B cell (primary cell): ENCODE measurements around the gene C1orf116. TPM values are rescaled to one million over a fixed set of nuclear protein-coding genes. Genes with fewer than 3 reads are reported as not detected.

Experiments used
- ATAC-seq: fragments of 200-7000 bp; cut with Tn5 transposase; one replicate; pipeline ENCODE4 v1.10.0; 2021; ENCODE audit warnings: low read depth, mild to moderate bottlenecking, moderate number of reproducible peaks, moderate library complexity
- CTCF ChIA-PET: fragments of 350-600 bp; sonication (Branson Sonifier 250); formaldehyde crosslinking; loops from one replicate; lab custom pipeline; 2021; ENCODE audit warnings: antibody characterized with exemption, inconsistent platforms; lab: Charles Lee
- POLR2A ChIA-PET: fragments of 350-600 bp; sonication (Branson Sonifier 250); formaldehyde crosslinking; loops from one replicate; lab custom pipeline; 2021; ENCODE audit warnings: antibody characterized with exemption; lab: Charles Lee
- DNase-seq: peaks from one replicate; pipeline ENCODE4 v3.0.0; 2013
- H2AFZ ChIP-seq: 2 replicates; pipeline ENCODE4 v1.6.1; 2012; ENCODE audit warnings: mild to moderate bottlenecking, low read depth, low read length; ENCODE audit not compliant: insufficient read depth, poor library complexity, severe bottlenecking
- H3K27ac ChIP-seq, 2 donors: 1 replicate in 1 of 2; 2 replicates in 1 of 2; pipeline ENCODE4 v1.5.1; 2012 to 2013; ENCODE audit warnings: low read length in 2 of 2, mild to moderate bottlenecking in 2 of 2, moderate library complexity in 1 of 2
- H3K27me3 ChIP-seq, 4 experiments: fragments of 200-600 bp in 1 of 4; sonication (generic) in 1 of 4; replicated peaks in 1 of 4; 1 replicate in 2 of 4; 2 replicates in 2 of 4; pipeline versions ENCODE4 v1.6.1 to v1.7.0; 2013 to 2016; ENCODE audit warnings: low read length in 3 of 4, mild to moderate bottlenecking in 2 of 4, mixed read lengths in 1 of 4, moderate library complexity in 1 of 4; ENCODE audit not compliant: insufficient read depth in 4 of 4, control insufficient read depth in 3 of 4; ENCODE audit errors: control extremely low read depth in 1 of 4
- H3K36me3 ChIP-seq, 2 experiments: replicated peaks in 1 of 2; 1 replicate in 1 of 2; 2 replicates in 1 of 2; pipeline versions ENCODE4 v1.6.1 to v1.7.1; 2013; ENCODE audit warnings: low read length in 1 of 2; ENCODE audit not compliant: insufficient read depth in 2 of 2, control insufficient read depth in 1 of 2; ENCODE audit errors: control extremely low read depth in 1 of 2, extremely low read depth in 1 of 2
- H3K4me1 ChIP-seq, 2 donors: fragments of 200-600 bp in 1 of 2; sonication (generic) in 1 of 2; 1 replicate in 1 of 2; 2 replicates in 1 of 2; pipeline versions ENCODE4 v1.5.1 to v1.6.1; 2013 to 2017; ENCODE audit warnings: low read length in 2 of 2; ENCODE audit not compliant: control insufficient read depth in 2 of 2, insufficient read depth in 2 of 2
- H3K4me2 ChIP-seq: replicated peaks from 2 replicates; pipeline ENCODE3; 2012; ENCODE audit warnings: mild to moderate bottlenecking, low read depth, low read length; ENCODE audit not compliant: poor library complexity, severe bottlenecking
- H3K4me3 ChIP-seq, 5 experiments: fragments of 200-600 bp in 1 of 5; sonication (generic) in 1 of 5; 1 replicate in 3 of 5; 2 replicates in 2 of 5; pipeline versions ENCODE4 v1.5.1 to v1.7.0; 2011 to 2016; ENCODE audit warnings: low read length in 4 of 5, mild to moderate bottlenecking in 4 of 5, low read depth in 2 of 5, control low read depth in 1 of 5, moderate library complexity in 1 of 5; ENCODE audit not compliant: insufficient read depth in 1 of 5; ENCODE audit errors: control extremely low read depth in 1 of 5, extremely low read depth in 1 of 5
- H3K79me2 ChIP-seq: fragments of 200-600 bp; sonication (generic); one replicate; pipeline ENCODE4 v1.6.0; 2016; ENCODE audit warnings: low read length; ENCODE audit not compliant: control insufficient read depth, insufficient read depth
- H3K9ac ChIP-seq: fragments of 200-600 bp; sonication (generic); 2 replicates; pipeline ENCODE4 v1.6.1; 2017; ENCODE audit warnings: mild to moderate bottlenecking, low read length, moderate library complexity
- H3K9me3 ChIP-seq, 3 donors: one replicate each; pipeline versions ENCODE4 v1.6.1 to v1.7.1; 2013; ENCODE audit warnings: low read length in 2 of 3; ENCODE audit not compliant: control insufficient read depth in 2 of 3, insufficient read depth in 1 of 3; ENCODE audit errors: control extremely low read depth in 1 of 3
- H4K20me1 ChIP-seq: 2 replicates; pipeline ENCODE4 v1.6.0; 2012; ENCODE audit warnings: mild to moderate bottlenecking, low read length; ENCODE audit not compliant: insufficient read depth, control insufficient read depth, poor library complexity, severe bottlenecking
- H3K27ac Mint-ChIP-seq: one replicate; pipeline ENCODE4 v1.8.0; 2021; ENCODE audit warnings: mixed read lengths
- H3K27me3 Mint-ChIP-seq: one replicate; pipeline ENCODE4 v1.8.0; 2021; ENCODE audit warnings: mixed read lengths
- H3K4me1 Mint-ChIP-seq: one replicate; pipeline ENCODE4 v1.8.0; 2021; ENCODE audit warnings: mixed read lengths
- H3K4me3 Mint-ChIP-seq: one replicate; pipeline ENCODE4 v1.8.0; 2021; ENCODE audit warnings: mixed read lengths
- H3K9me3 Mint-ChIP-seq: one replicate; pipeline ENCODE4 v1.8.0; 2022; ENCODE audit warnings: mixed read lengths; ENCODE audit not compliant: insufficient read depth
- EZH2 ChIP-seq: IDR thresholded peaks from 2 replicates; pipeline ENCODE4 v1.6.1; 2012; ENCODE audit warnings: borderline replicate concordance, low read depth, mild to moderate bottlenecking, moderate library complexity, low read length; ENCODE audit not compliant: insufficient read depth, poor library complexity, severe bottlenecking
- WGBS: methylation state at CpG from one replicate; pipeline ENCODE4 v1.1.5; 2013; ENCODE audit warnings: missing lambda C conversion rate; ENCODE audit not compliant: insufficient coverage; 5-methylcytosine and 5-hydroxymethylcytosine counted together
- intact Hi-C: fragments of 100-400 bp; cut with micrococcal nuclease; formaldehyde crosslinking; loops from one replicate; pipeline ENCODE4 v1.10.0; 2022
- polyA plus RNA-seq: library from polyadenylated mRNA; depleted of rRNA; stranded (reverse); fragments of >200 nt; gene quantifications from 2 replicates; pipeline ENCODE4 v1.2.3, GENCODE V29; 2012
- total RNA-seq, 2 donors: library from RNA; stranded (reverse); fragments of 120-200 nt in 1 of 2; gene quantifications; 1 replicate in 1 of 2; 2 replicates in 1 of 2; pipeline versions ENCODE4 v1.2.3 to v1.2.4, GENCODE V29; 2013 to 2022
- TF ChIP-seq, protein P1 (sequence below): fragments of 200-600 bp; IDR thresholded peaks from one replicate; pipeline ENCODE4 v1.8.0; 2022; ENCODE audit warnings: antibody characterized with exemption, mild to moderate bottlenecking

C1orf116 gene
- total and polyA plus RNA-seq, 2 donors (not counting 1 experiment from before 2014, with no cell fraction given) = 0.09 TPM; not detected in 1

DNA sequence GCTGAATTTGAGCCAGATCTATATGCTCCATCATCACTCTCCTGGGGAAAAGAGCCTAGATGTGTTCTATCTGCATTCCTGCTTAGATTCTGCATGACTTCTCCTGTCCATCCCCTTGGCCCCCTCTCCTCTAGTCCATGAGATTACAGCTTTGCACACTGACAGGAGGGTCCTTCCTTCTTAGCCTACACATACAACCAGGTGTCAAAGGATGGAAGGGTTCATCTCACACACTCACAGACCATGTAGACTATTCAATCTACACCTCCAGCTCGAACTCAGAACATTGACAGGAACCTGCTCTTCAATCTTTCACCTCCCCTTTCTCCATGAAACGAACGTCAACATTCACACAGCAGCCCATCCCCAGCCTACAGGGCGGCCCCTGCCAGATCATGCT, 13.8 kb downstream of the C1orf116 start:
- Histone ChIP-seq H3K27ac (no peak overlapping the region), H3K4me1 (no peaks in the 10 kb centered on the region), H3K9ac (no peak overlapping the region), H3K27me3 (peaks cover 0 to 17% (median 4%) of the 10 kb centered on the region in 4 experiments), H2AFZ (no peak overlapping the region), H3K4me2 (no peak overlapping the region), H3K36me3 (no peaks in the 10 kb centered on the region), H4K20me1 (no peaks in the 10 kb centered on the region), H3K79me2 (no peaks in the 10 kb centered on the region), H3K9me3 (no peaks in the 10 kb centered on the region), H3K4me3 (no peak overlapping the region)
- no peak overlapping the region for H3K27ac Mint-ChIP-seq
- 93% methylated on average over 4 of the region's 4 CpGs for WGBS
- H3K9me3 Mint-ChIP-seq = no peaks in the 10 kb centered on the region
- TF ChIP-seq, protein P1, sequence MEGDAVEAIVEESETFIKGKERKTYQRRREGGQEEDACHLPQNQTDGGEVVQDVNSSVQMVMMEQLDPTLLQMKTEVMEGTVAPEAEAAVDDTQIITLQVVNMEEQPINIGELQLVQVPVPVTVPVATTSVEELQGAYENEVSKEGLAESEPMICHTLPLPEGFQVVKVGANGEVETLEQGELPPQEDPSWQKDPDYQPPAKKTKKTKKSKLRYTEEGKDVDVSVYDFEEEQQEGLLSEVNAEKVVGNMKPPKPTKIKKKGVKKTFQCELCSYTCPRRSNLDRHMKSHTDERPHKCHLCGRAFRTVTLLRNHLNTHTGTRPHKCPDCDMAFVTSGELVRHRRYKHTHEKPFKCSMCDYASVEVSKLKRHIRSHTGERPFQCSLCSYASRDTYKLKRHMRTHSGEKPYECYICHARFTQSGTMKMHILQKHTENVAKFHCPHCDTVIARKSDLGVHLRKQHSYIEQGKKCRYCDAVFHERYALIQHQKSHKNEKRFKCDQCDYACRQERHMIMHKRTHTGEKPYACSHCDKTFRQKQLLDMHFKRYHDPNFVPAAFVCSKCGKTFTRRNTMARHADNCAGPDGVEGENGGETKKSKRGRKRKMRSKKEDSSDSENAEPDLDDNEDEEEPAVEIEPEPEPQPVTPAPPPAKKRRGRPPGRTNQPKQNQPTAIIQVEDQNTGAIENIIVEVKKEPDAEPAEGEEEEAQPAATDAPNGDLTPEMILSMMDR = no peak
- no peak for TF ChIP-seq EZH2
- H3K27me3 Mint-ChIP-seq = peaks cover 41% of the 10 kb centered on the region
- intact Hi-C loops = no loop called here
- no peaks in the 10 kb centered on the region for H3K4me1 Mint-ChIP-seq
- DNase-seq = no peak
- ChIA-PET CTCF (interaction anchor here (2.0 kb wide), 1 partner anchor 14 kb away, joined by 11 read pairs; no protein-coding TSS in a partner anchor), POLR2A (no interaction called here)
- H3K4me3 Mint-ChIP-seq = no peak overlapping the region
- no peak for ATAC-seq

DNA sequence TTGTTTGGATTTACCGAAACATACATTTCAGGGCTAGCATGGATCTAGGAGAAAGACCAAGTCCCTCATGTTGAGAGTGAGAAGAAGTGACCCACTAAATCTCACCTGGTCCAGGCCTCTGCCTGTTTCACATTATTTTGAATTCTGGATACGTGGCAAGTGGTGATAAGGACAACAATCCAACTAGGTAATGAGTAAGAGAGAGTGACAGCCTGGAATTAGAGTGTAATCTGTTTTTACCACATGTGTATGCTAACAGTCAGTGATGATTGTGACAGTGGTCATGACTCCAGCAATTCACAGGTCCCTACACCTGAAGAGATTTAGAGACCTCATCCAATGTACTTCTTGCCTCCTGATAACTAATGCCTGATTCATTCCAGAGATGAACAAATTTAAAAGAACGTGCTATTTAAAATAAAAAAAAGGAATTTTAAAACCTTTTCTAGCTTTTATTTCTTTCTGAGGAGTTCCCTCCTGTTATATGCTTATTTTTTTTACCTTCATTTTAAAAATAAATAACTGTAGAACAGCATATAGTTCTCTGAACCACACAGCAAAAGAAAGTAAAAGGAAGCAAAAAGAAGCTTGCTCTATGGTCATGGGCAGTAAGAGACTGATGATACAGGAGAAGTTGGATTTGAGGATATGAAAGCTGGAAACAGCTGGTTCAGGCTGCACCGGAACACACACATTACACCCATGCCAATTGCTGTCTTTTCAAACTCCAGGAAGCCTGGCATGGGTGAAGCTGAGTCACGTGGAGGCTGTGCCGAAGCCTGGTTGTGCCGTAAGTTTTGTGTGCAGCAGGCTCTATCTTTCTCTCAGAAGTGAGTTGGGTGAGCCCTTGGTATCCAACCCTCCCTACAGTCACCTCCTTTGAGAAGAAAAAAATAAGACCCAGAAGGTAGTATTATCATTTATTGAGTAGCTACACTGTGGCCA, 14.7 kb downstream of the C1orf116 start:
- ChIA-PET CTCF (interaction anchor here (2.0 kb wide), 1 partner anchor 13 kb away, joined by 11 read pairs; no protein-coding TSS in a partner anchor), POLR2A (no interaction called here)
- Mint-ChIP-seq H3K9me3 (no peaks in the 10 kb centered on the region), H3K27ac (no peak overlapping the region), H3K27me3 (peaks cover 47% of the 10 kb centered on the region), H3K4me1 (no peaks in the 10 kb centered on the region), H3K4me3 (no peak overlapping the region)
- intact Hi-C loops = no loop called here
- no peak for TF ChIP-seq EZH2
- TF ChIP-seq, protein P1 = no peak
- Histone ChIP-seq H3K79me2 (no peaks in the 10 kb centered on the region), H4K20me1 (no peaks in the 10 kb centered on the region), H3K4me2 (no peak overlapping the region), H3K9me3 (no peaks in the 10 kb centered on the region), H3K9ac (no peak overlapping the region), H3K36me3 (no peaks in the 10 kb centered on the region), H3K4me1 (no peaks in the 10 kb centered on the region), H3K27ac (no peak overlapping the region), H3K4me3 (no peak overlapping the region), H2AFZ (no peak overlapping the region), H3K27me3 (peaks cover 0 to 17% (median 5%) of the 10 kb centered on the region in 4 experiments)
- no peak for ATAC-seq
- no peak for DNase-seq
- 20% methylated on average over 1 of the region's 7 CpGs for WGBS
